ENCODE results near the gene POLR3A. TPM values are rescaled to one million over a fixed set of nuclear protein-coding genes. Genes with fewer than 3 reads are reported as not detected.
A peak's percentile ranks its signal among the peaks of the same experiment; 100 is the strongest.
"Not testable (repeated sequence)": the region's sequence is repeated elsewhere in the genome, so short reads cannot be mapped to it uniquely, and the experiment has no call there.

Gene POLR3A
- total RNA-seq, 6 donors from 2014 or later, result 10.5 to 18.9 (median 11.0) TPM

- DNase-seq (no peak), ATAC-seq (ENCODE audit: low FRiP score in 2 of 2) (no peak)
- Histone ChIP-seq H3K27me3 (no peaks in the 10 kb centered on the region), H3K9me3 (no peaks in the 10 kb centered on the region), H3K36me3 (no peaks in the 10 kb centered on the region), H3K27ac (no peak overlapping the region), H3K4me1 (no peaks in the 10 kb centered on the region), H3K4me3 (no peak overlapping the region)
- 74 to 79% methylated on average over 4 of the region's 4 CpGs for WGBS, 2 donors
- no peak for TF ChIP-seq CTCF (IDR thresholded peaks at IDR 0.05)
- TF ChIP-seq POLR2A (IDR thresholded peaks at IDR 0.05), result no peak
- TF ChIP-seq POLR2AphosphoS5 (IDR thresholded peaks at IDR 0.05), result no peak
- TF ChIP-seq EP300 (IDR thresholded peaks at IDR 0.05), result no peak
These were observed 42.0 kb upstream of the POLR3A start for GRCh38 chr10:78071140-78071856.

- no peaks in the 10 kb centered on the region for H3K27me3 ChIP-seq
- no peak overlapping the region for H3K27ac ChIP-seq
- DNase-seq, result no peak
- no peaks in the 10 kb centered on the region for H3K36me3 ChIP-seq
- no peaks in the 10 kb centered on the region for H3K9me3 ChIP-seq
- ATAC-seq (ENCODE audit: low FRiP score in 2 of 2), result no peak
- no peak overlapping the region for H3K4me3 ChIP-seq
- 89 to 93% methylated on average over 5 of the region's 5 CpGs for WGBS, 2 donors
- TF ChIP-seq EP300 (IDR thresholded peaks at IDR 0.05) (no peak), CTCF (IDR thresholded peaks at IDR 0.05) (no peak), POLR2AphosphoS5 (IDR thresholded peaks at IDR 0.05) (no peak), POLR2A (IDR thresholded peaks at IDR 0.05) (no peak)
- no peaks in the 10 kb centered on the region for H3K4me1 ChIP-seq
These were observed 41.4 kb upstream of the POLR3A start for GRCh38 chr10:78070726-78071125.

- peak in 1 of 2 donors; percentile 47 for DNase-seq
- ATAC-seq (ENCODE audit: low FRiP score in 2 of 2); H3K27me3 ChIP-seq; H3K36me3 ChIP-seq; H3K4me3 ChIP-seq; H3K4me1 ChIP-seq; H3K27ac ChIP-seq; H3K9me3 ChIP-seq: not testable (repeated sequence)
- 49 to 88% methylated on average over 12 of the region's 12 CpGs for WGBS, 2 donors
These were observed 40.7 kb upstream of the POLR3A start for GRCh38 chr10:78070064-78070463.

GRCh38 chr10:78069151-78069550 is 39.8 kb upstream of the POLR3A start:
- ATAC-seq (ENCODE audit: low FRiP score in 2 of 2) (no peak), DNase-seq (no peak)
- Histone ChIP-seq H3K9me3 (no peaks in the 10 kb centered on the region), H3K27me3 (no peaks in the 10 kb centered on the region), H3K36me3 (no peaks in the 10 kb centered on the region), H3K27ac (no peak overlapping the region), H3K4me1 (no peaks in the 10 kb centered on the region), H3K4me3 (no peak overlapping the region)
- WGBS, 2 donors, result 94 to 100% methylated on average over 1 to 6 of the region's 6 CpGs
- TF ChIP-seq POLR2A (IDR thresholded peaks at IDR 0.05) (no peak), POLR2AphosphoS5 (IDR thresholded peaks at IDR 0.05) (no peak), EP300 (IDR thresholded peaks at IDR 0.05) (no peak), CTCF (IDR thresholded peaks at IDR 0.05) (no peak)

- TF ChIP-seq CTCF (IDR thresholded peaks at IDR 0.05), result no peak
- no peak for TF ChIP-seq EP300 (IDR thresholded peaks at IDR 0.05)
- TF ChIP-seq POLR2A (IDR thresholded peaks at IDR 0.05), result no peak
- TF ChIP-seq POLR2AphosphoS5 (IDR thresholded peaks at IDR 0.05), result no peak
- H3K27me3 ChIP-seq, result no peaks in the 10 kb centered on the region
- H3K9me3 ChIP-seq, result no peaks in the 10 kb centered on the region
- WGBS, 2 donors, result 93 to 96% methylated on average over 11 of the region's 11 CpGs
- H3K27ac ChIP-seq, result no peak overlapping the region
- ATAC-seq (ENCODE audit: low FRiP score in 2 of 2) (no peak), DNase-seq (no peak)
- H3K4me1 ChIP-seq, result no peaks in the 10 kb centered on the region
- H3K4me3 ChIP-seq, result no peak overlapping the region
- H3K36me3 ChIP-seq, result no peaks in the 10 kb centered on the region
These were observed 37.6 kb upstream of the POLR3A start for GRCh38 chr10:78066728-78067430.

All from upper lobe of left lung (tissue), 6 donors.